DMS 273 (cell line): ENCODE data around the gene CBFA2T2.
"Not testable (repeated sequence)": the region's sequence is repeated elsewhere in the genome, so short reads cannot be mapped to it uniquely, and the experiment has no call there.

Source experiments
- DNase-seq: peaks from one replicate; lab custom pipeline; 2025; ENCODE audit not compliant: unreplicated experiment; lab: John Stamatoyannopoulos, UW

The CBFA2T2 gene

DNA sequence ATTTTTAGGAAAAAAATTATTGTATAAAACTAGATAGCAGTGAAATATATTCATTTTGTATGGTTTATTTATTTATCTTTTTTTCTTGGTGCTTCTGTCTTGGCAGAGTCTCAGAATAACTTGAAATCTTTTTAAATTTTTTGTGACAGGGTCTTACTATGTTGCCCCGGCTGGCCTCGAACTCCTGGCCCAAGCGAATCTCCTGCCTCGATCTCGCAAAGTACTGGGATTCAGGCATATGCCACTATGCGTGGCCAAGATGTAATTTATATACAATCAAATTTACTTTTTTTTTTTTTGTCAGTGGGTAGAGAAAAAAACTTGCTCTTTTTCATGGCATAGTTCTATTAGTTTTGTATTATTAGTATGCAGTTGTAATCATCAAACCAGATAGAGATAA lies 13.7 kb downstream of the CBFA2T2 start:
- DNase-seq = no peak

DNA sequence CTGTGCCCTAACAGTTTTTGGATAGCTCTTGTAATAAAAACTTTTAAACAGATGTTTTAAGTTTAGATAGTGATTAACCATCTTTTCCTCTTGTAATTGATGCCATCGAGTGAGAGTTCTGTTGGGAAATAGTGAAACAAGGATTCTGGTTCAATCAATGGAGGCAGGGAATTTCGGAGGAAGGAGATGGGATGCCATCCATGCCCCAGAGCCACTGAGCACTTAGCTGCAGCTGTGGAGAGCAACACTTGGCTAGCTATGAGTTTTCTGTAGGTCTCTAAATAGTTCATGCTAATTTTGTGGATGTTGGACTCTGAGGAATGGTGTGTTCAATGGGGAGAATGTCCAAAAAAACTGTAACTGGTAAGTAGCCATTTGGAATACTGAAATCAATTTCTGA lies 16.7 kb downstream of the CBFA2T2 start:
- DNase-seq = no peak

DNA sequence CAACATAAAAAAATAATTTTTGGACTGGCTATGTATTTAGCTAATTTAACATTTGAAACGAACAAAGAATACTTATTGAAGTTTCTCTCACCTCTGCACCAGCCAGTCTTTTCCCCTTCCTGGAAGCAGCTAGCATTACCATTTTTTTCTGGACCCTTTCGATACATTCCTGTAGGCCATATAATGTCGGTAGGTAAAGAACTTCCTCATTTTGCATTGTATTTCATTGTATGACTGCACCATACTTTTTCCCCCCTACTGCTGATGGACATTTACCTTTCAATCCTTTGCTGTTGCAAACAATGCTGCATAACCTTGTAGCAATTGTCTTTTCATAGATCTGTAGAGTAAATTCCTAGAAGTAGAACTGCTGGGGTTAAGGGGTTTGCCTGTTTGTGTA lies 17.6 kb downstream of the CBFA2T2 start:
- no peak for DNase-seq

DNA sequence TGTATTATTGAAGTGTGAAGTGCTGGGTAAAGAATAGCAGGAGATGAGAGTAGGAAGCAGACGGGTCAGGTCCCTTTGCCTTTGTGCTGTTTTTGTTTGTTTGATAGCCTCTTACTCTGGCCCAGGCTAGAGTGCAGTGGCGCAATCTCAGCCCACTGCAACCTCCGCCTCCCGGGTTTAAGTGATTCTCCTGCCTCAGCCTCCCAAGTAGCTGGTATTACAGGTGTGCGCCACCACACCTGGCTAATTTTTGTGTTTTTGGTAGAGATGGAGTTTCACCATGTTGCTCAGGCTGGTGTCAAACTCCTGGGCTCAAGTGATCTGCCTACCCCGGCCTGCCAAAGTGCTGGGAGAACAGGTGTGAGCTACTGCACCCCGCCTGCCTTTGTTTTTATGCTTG lies 18.1 kb downstream of the CBFA2T2 start:
- not testable (repeated sequence) for DNase-seq

DNA sequence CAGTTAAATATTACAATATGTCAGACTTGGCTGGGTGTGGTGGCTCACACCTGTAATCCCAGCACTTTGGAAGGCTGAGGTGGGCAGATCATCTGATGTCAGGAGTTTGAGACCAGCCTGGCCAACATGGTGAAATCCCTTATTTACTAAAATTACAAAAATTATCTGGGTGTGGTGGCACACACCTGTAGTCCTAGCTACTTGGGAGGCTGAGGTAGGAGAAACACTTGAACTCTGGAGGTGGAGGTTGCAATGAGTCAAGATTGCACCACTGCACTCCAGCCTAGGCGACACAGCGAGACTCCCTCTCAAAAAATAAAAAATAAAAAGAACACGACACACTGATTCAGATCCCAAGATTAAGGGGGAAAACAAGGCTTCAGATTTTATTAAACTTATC lies 19.2 kb downstream of the CBFA2T2 start:
- not testable (repeated sequence) for DNase-seq

DNA sequence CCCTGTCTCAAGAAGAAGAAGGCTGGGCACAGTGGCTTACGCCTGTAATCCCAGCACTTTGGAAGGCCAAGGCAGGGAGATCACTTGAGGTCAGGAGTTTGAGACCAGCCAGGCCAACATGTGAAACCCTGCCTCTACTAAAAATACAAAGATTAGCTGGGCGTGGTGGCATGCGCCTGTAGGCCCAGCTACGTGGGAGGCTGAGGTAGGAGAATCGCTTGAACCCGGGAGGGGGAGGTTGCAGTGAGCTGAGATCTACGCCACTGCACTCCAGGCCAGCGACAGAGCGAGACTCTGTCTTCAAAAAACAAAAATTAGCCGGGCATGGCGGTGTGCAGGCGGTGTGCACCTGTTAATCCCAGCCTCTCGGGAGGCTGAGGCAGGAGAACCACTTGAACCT lies 22.0 kb downstream of the CBFA2T2 start:
- not testable (repeated sequence) for DNase-seq

DNA sequence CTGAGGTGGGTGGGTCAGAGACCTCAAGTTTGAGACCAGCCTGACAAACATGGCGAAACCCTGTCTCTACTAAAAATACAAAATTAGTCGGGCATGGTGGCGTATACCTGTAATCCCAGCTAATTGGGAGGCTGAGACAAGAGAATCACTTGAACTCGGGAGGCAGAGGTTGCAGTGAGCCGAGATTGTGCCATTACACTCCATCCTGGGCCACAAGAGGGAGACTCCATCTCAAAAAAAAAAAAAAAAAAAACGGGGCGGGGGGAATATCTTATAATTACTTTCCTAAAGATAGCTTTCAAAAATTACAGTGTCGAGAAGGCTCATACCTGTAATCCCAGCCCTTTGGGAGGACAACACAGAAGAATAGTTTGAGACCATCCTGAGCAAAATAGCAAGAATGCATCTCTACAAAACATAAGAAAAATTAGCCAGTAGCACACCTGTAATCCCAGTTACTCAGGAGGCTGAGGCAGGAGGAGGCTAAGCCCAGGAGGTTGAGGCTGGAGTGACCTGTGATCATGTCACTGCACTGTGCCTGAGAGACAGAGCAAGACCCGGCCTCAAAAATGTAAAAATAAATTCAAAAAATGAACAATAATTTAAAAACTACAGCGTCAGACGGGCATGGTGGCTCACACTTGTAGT lies 25.8 kb downstream of the CBFA2T2 start:
- peak; percentile 45 for DNase-seq

DNA sequence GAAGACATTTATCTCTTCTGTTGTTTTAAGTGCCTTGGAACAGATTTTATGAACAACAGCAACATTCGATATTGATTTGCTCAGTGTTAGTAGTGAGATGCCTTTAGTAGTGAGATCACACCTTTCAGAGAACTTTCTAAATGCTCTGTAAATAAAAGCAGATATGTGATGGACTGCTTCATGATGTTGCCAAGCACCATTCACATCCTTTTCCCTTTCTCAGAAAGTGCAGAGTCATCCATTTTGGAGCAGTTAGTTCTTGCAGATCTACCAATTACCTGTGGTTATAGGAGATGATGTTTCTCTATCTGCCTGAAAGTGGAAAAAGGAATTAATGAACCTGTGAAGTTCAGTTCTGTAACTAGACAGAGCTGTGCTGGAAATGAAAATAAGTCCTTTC lies 27.0 kb downstream of the CBFA2T2 start:
- DNase-seq = peak; percentile 25

DNA sequence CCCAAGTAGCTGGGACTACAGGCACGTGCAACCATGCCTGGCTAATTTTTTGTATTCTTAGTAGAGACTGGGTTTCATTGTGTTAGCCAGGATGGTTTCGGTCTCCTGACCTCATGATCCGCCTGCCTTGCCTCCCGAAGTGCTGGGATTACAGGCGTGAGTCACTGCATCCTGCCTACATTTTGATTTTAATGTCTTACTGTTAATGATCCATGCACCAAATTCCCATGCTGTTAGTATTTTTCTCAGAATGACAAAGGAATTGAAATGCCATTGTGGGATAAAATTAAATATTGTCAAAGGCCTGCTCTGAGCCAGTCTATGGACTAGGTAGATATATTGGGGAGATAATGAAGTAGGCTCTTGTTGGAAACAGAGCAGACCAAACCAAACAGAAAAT lies 28.2 kb downstream of the CBFA2T2 start:
- DNase-seq = no peak

DNA sequence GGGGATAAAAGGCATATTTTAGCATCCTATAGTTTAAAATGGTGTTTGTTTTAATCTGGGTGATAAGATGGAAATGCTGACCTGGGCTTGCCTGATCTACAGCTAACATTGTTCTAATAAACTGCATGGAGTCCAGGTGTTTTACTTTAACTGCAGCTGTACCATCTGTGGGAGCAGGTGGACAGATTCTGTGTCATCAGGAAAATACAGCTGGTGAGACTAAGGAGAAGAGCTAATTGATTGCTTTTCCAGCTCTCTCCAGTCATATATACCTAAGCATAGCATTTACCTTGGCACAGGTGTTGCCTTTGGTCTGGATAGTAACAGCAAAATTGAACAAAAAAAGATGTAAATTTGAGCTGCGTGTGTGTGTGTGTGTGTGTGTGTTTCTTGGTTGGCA lies 31.6 kb downstream of the CBFA2T2 start:
- DNase-seq = peak; percentile 87

DNA sequence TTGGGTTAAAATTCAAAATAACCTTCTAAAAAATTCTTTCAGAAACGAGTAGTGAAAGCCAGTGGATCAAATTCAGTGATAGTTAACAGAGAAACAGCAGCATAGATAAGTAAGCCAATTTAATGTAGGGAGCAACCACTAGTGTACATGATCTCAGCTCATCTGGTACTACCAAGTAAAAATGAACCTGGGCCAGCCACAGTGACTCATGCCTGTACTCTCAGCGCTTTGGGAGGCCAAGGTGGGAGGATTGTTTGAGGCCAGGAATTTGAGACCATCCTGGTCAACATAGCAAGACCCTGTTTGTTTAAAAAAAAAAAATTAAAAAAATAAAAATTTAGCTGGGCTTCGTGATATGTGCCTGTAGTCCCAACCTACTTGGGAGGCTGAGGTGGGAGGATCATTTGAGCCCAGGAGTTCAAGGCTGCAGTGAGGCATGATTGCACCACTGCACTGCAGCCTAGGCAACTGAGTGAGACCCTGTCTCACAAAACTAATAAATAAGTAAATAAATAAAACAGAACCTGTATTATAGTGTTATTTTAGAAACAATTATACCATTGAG lies 32.4 kb downstream of the CBFA2T2 start:
- DNase-seq = no peak

DNA sequence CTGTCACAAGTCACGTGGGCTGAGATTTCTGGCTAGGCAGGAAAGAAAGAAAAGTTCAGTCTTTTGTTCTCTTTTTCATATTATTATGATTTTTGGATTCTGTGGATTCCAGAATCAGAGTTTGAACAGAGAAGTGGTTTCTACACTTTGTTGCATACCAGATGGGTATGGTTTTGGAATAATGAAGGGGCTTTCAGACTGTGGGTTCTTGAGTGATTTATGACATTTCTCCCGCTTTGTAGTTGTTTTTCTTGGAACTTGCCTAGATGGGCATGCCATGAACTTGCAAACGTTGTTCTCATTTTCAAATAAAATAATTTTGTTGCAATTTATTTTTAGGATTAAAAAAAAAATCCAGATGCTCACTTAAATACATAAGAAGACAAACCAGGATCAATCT lies 34.4 kb downstream of the CBFA2T2 start:
- DNase-seq = peak; percentile 31

DNA sequence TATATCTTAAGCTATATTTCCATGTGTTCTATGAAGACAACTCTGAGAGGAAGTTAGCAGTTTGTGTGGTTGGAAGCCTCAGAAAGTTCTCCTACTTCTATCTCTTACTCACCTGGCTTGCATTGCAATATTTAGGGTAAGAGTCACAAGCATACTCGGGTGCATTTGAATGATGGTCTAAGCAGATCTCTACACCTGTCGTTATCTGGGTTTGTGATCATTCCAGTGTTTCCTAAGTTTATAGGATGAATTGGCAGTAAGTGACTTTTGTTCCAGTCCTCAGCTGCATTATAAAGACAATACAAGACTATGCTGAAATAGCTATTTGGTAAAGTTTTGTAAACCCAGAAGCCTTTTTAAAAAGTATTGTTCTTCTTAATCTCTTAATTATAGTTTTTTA lies 36.9 kb downstream of the CBFA2T2 start:
- DNase-seq = no peak

DNA sequence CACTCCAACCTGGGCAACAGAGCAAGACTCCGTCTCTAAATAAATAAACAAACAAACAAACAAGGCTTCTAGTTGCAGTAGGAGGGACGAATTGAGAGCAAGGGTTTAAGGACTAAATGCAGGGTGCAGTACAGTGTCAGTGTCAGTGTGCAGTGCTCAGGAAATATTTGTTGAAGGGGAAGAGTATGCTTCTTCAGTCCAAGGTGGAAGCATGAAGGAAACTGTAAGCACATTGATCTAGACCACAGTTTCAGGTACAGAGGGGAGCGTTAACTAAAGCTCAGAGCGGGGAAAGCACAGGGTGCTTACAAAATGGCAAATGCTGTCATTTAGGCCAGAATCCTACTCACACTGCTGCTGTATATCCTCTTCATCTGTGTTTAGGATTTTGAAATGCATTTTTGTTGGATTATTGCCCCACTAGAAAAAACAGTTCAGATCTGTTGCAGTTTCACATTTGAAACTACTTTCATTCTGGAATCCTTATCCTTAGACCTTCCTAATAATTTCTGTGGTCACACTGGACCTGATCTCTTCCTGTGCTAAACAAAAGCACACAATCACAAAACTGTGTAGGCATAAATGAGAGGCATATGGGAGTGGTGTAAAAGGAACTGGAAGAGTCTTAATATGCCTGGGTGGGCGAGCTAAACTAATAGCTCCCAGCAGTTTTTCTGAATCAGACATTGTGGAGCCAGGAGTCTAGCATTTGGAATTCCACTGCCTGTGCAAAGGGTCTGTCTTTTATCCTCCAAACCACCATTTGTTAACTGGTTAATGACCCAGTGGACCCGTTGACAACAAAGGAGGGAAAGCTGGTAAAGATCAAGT lies 41.4 kb downstream of the CBFA2T2 start:
- peak; percentile 35 for DNase-seq

DNA sequence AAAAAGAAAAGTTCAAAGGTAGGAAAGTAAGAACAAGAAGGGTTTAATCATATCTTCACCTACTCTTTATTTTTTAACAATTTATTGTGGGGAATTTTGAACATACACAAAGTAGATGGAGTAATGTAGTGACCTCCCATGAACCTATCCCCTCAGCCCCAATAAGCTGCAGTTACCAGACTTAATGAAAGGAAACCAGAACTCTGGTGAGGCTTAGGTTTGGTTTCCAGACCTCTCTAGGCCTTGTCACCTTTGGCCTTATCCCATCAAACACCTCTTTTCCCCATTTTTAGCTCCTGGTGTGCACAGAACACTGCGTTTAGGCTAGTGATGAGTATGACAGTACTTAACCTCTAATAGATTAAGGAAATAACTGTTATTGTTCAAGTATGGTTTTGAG lies 42.0 kb downstream of the CBFA2T2 start:
- DNase-seq = no peak

DNA sequence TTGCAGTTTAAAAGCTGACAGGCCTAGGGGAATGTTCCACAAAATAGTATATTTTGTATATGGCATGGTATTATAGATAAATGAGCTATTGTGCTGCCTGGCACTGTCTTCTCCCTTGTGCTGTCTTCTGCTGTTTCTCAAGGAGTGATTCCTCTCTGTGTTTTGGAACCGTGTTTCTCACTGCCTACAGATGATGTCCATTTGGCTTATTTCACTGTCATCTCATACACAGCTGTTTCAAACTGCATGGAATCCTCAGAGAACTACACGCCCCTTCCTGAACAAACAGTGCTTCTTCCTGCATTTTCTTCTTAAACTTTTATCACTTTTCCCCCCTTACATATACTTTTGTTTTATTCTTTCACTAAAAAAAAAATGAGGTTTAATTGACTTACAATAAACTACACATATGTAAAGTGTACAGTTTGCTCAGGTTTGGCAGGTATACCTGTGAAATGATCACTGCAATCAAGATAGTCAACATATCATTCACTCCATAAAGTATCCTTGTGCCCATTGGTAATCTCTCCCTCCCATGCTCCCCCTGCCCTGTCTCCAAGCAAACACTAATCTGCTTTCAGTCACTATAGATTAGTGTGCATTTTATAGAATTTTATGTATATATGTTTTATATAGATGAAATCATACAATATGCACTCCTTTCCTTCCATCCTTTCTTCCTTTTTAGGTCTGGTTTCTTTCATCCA lies 43.0 kb downstream of the CBFA2T2 start:
- DNase-seq = peak; percentile 40

DNA sequence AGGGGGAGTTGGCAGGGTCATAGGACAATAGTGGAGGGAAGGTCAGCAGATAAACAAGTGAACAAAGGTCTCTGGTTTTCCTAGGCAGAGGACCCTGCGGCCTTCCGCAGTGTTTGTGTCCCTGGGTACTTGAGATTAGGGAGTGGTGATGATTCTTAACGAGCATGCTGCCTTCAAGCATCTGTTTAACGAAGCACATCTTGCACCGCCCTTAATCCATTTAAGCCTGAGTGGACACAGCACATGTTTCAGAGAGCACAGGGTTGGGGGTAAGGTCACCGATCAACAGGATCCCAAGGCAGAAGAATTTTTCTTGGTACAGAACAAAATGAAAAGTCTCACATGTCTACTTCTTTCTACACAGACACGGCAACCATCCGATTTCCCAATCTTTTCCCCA lies 45.8 kb downstream of the CBFA2T2 start:
- DNase-seq = not testable (repeated sequence)

DNA sequence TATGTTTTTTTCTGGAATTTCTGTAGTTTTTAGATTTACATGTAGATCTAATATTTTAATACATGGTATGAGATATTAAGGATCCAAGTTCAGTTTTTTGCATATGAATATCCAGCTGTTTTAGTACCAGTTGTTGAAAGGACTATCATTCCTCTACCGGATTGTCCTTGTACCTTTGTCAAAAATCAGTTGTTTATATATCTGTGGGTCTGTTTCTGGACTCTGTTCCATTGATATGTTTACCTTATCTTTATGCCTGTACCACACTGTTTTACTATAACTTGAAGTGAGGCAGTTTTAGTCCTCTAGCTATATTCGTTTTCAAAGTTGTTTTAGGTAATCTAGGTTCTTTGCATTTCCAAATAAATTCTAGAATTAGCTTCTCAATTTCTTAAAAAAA lies 47.7 kb downstream of the CBFA2T2 start:
- no peak for DNase-seq

DNA sequence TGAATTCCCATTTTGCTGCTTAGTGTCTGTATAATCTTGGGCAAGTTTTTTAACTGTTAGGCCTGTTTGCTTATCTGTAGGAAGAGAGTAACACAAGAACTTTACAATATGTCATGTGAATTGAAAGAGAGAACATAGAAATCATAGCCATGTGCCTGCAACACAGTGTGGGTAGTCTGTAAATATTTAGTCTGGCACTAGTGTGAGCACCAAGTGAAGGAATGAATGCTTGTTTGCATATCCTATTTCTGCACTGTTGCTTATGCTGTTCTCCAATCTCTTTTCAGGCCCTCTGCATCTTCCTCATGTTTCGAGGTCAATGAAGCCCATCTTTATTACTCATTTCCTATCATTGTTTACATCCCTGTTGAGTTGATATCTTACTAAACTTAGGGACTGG lies 49.2 kb downstream of the CBFA2T2 start:
- no peak for DNase-seq

DNA sequence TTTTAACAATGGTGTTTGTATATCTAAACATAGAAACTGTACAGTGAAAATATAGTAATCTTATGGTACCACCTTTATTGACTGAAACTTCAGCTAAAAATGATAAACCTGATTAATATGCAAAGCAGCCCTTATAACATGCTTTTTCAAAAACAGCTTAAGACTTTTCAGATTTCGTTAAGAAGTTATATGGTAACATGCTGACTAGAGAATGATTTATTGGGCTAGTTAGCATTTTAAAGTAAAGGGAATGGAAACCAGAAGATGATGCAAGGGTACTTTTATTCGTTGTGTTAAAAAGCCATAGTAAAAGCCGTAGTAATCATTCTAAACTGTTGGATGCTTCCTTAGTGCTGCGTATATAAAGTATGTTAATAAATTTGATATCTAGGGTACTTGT lies 50.5 kb downstream of the CBFA2T2 start:
- DNase-seq = no peak

DNA sequence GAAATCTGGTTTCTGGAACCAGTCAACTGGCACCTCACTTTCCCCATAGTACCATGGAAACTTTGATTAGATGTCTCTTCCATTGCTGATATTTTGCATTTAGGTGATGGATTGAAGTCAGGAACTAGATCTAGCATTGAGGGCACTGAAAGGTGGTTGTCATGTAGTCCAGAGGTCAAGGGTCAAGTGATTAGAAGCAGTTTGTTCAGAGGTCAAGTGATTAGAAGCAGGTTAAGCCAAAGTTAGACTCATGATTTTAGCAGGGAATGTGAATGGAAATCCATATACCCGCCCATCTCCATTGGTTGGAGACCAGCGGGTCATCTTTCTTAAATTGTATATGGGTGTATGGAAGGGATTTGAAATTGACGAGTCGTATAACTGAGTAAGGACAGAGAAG lies 51.2 kb downstream of the CBFA2T2 start:
- no peak for DNase-seq

DNA sequence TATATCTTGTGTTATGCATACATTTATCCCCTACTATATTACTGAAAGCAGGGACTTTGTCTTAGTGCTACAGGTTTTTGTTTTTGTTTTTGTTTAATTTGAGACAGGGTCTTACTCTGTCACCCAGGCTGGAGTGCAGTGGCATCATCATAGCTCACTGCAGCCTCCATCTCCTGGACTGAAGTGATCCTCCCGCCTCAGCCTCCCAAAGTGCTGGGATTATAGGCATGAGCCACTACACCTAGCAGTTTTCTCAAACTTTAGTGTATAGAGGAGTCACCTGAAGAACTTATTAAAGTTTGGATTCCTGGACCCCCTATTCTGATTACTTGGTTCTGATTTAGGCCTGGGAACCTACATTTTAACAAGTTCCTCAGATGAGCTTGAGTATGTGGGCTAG lies 51.9 kb downstream of the CBFA2T2 start:
- no peak for DNase-seq
